ENCODE results near the gene RALA. TPM values are rescaled to one million over a fixed set of nuclear protein-coding genes. Genes with fewer than 3 reads are reported as not detected.

RALA gene
- total RNA-seq, 1 donor from 2014 or later: 59.5 TPM

DNA sequence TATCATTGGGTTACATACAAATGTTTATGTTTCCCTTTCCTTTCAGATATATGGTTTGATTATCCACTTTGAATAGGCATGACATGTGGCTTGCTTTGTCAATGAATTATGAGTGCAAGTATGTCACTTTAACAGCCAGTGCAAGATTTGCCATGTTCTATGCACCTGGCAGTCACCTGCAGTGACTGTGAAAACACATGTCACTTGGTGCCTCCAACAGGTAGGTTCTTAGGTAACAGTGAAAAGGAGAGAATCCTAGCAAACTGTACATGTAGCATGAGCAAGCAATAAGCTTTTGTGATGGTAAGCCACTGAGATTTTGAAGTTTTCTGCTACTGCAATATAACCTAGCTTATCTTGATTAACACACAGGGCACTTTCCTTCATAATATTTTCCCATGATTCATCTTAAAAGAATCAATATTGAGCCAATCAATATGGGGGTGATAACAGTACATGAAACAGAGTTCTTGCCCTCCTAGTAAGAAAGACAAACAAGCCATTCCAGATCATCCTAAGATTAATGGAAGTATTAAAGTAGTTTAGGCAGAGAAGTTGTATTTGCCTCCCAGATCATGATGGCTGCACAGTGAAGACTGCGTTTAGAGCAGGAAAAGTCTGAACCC lies 7.9 kb upstream of the RALA start:
- peaks cover 5% of the 10 kb centered on the region for H3K27me3 ChIP-seq
- Mint-ChIP-seq H3K4me3 (no peak overlapping the region), H3K9me3 (no peaks in the 10 kb centered on the region), H3K4me1 (no peaks in the 10 kb centered on the region), H3K27ac (no peak overlapping the region), H3K27me3 (ENCODE audit: insufficient read depth, low read depth) (peaks cover 5% of the 10 kb centered on the region), H3K36me3 (no peaks in the 10 kb centered on the region)
- no peak overlapping the region for H3K4me3 ChIP-seq
- no peak for TF ChIP-seq EZH2 (IDR thresholded peaks at IDR 0.05)
- TF ChIP-seq, protein P1, sequence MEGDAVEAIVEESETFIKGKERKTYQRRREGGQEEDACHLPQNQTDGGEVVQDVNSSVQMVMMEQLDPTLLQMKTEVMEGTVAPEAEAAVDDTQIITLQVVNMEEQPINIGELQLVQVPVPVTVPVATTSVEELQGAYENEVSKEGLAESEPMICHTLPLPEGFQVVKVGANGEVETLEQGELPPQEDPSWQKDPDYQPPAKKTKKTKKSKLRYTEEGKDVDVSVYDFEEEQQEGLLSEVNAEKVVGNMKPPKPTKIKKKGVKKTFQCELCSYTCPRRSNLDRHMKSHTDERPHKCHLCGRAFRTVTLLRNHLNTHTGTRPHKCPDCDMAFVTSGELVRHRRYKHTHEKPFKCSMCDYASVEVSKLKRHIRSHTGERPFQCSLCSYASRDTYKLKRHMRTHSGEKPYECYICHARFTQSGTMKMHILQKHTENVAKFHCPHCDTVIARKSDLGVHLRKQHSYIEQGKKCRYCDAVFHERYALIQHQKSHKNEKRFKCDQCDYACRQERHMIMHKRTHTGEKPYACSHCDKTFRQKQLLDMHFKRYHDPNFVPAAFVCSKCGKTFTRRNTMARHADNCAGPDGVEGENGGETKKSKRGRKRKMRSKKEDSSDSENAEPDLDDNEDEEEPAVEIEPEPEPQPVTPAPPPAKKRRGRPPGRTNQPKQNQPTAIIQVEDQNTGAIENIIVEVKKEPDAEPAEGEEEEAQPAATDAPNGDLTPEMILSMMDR (IDR thresholded peaks at IDR 0.05): no peak
- TF ChIP-seq EZH2phosphoT487 (IDR thresholded peaks at IDR 0.05): no peak
- no peaks in the 10 kb centered on the region for H4K20me1 ChIP-seq (ENCODE audit: low read depth)
- no peaks in the 10 kb centered on the region for H3K36me3 ChIP-seq
- no peak overlapping the region for H3K4me2 ChIP-seq
- H2AFZ ChIP-seq (replicated peaks): no peak overlapping the region
- no peak overlapping the region for H3K27ac ChIP-seq
- no peaks in the 10 kb centered on the region for H3K9me3 ChIP-seq (ENCODE audit: low read depth)
- H3K4me1 ChIP-seq: no peaks in the 10 kb centered on the region
- DNase-seq (ENCODE audit: low spot score): no peak
- no peaks in the 10 kb centered on the region for H3K79me2 ChIP-seq (ENCODE audit: low read depth)
- H3K9ac ChIP-seq: no peak overlapping the region
- H3F3A ChIP-seq (ENCODE audit: low read depth): no peaks in the 10 kb centered on the region

DNA sequence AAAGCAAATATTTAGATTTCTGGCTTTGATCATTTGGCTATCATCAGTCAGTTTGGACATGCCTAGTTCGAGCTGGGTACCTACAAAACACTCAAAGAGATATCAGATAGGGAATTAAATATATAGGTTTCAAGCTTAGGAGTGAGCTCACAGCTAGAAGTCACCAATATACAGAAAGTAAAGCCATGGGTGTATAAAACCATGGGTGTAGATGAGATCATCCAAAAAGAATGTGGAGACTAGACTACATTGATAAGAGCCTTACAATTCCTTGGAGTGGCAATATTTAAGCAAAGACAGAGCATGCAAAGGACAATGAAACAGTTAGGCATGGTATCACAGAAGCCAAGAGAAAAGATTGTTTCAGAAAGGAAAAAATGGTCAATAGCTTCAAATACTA lies 7.2 kb upstream of the RALA start:
- H3K9me3 Mint-ChIP-seq: no peaks in the 10 kb centered on the region
- H3K4me3 Mint-ChIP-seq: no peak overlapping the region
- Histone ChIP-seq H3K9me3 (ENCODE audit: low read depth) (no peaks in the 10 kb centered on the region), H3K4me1 (no peaks in the 10 kb centered on the region), H3K79me2 (ENCODE audit: low read depth) (no peaks in the 10 kb centered on the region), H4K20me1 (ENCODE audit: low read depth) (no peaks in the 10 kb centered on the region), H3K4me3 (no peak overlapping the region), H2AFZ (replicated peaks) (no peak overlapping the region), H3K27ac (no peak overlapping the region), H3K4me2 (no peak overlapping the region), H3K27me3 (no peaks in the 10 kb centered on the region), H3K36me3 (no peaks in the 10 kb centered on the region), H3F3A (ENCODE audit: low read depth) (no peaks in the 10 kb centered on the region), H3K9ac (no peak overlapping the region)
- H3K27me3 Mint-ChIP-seq (ENCODE audit: insufficient read depth, low read depth): no peaks in the 10 kb centered on the region
- no peak for TF ChIP-seq EZH2phosphoT487 (IDR thresholded peaks at IDR 0.05)
- no peak for TF ChIP-seq EZH2 (IDR thresholded peaks at IDR 0.05)
- no peaks in the 10 kb centered on the region for H3K36me3 Mint-ChIP-seq
- no peak for DNase-seq (ENCODE audit: low spot score)
- H3K4me1 Mint-ChIP-seq: no peaks in the 10 kb centered on the region
- H3K27ac Mint-ChIP-seq: no peak overlapping the region

DNA sequence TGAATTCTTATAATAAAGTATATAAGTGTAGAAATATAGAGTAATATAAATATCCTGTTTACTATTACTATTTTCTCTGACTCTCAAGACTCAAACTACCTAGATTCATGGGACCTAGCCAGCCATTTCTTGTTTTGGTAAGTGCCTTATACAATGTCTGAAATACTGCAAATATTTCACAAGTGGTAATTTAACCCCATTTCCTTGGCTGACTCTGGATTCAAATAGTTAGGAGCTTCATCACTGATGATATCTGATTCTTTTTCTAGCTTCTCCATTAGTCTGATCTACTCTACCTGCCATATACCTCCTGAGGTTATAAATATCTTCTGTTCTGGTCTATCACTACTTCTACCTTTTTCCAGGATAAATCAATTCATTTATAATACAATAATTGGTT lies 6.4 kb upstream of the RALA start:
- Histone ChIP-seq H3K27ac (no peak overlapping the region), H3K27me3 (no peaks in the 10 kb centered on the region), H4K20me1 (ENCODE audit: low read depth) (no peaks in the 10 kb centered on the region), H3K79me2 (ENCODE audit: low read depth) (peaks cover 6% of the 10 kb centered on the region), H3K4me1 (peaks cover 6% of the 10 kb centered on the region), H3F3A (ENCODE audit: low read depth) (no peaks in the 10 kb centered on the region), H3K4me2 (no peak overlapping the region), H3K9ac (no peak overlapping the region), H3K4me3 (no peak overlapping the region), H3K36me3 (no peaks in the 10 kb centered on the region), H2AFZ (replicated peaks) (no peak overlapping the region), H3K9me3 (ENCODE audit: low read depth) (no peaks in the 10 kb centered on the region)
- Mint-ChIP-seq H3K4me3 (no peak overlapping the region), H3K27ac (no peak overlapping the region), H3K36me3 (peaks cover 1% of the 10 kb centered on the region), H3K9me3 (no peaks in the 10 kb centered on the region), H3K27me3 (ENCODE audit: insufficient read depth, low read depth) (no peaks in the 10 kb centered on the region), H3K4me1 (peaks cover 3% of the 10 kb centered on the region)
- DNase-seq (ENCODE audit: low spot score): no peak
- TF ChIP-seq EZH2phosphoT487 (IDR thresholded peaks at IDR 0.05) (no peak), EZH2 (IDR thresholded peaks at IDR 0.05) (no peak)
- TF ChIP-seq, protein P1 (IDR thresholded peaks at IDR 0.05): no peak

DNA sequence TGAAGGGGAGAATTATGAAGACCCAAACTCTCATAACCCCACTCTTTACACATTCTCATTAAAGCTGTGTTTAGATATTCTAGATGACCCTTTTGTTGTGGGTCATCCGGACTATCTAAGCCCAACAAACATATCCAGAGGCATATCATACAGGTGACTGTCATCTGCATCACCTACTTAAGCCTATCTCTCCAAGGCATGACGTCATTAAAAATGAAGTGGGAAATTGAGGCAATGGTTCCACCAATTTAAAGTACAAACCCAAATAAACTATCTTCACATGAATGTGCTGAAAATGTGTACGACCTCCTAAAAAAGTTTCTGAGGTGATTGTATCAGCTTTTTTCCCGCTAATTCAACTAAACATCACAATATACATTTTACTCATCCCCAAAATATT lies 4.5 kb upstream of the RALA start:
- TF ChIP-seq EZH2 (IDR thresholded peaks at IDR 0.05) (no peak), EZH2phosphoT487 (IDR thresholded peaks at IDR 0.05) (no peak)
- TF ChIP-seq, protein P1 (IDR thresholded peaks at IDR 0.05): no peak
- Mint-ChIP-seq H3K27me3 (ENCODE audit: insufficient read depth, low read depth) (peaks cover 2% of the 10 kb centered on the region), H3K9me3 (no peaks in the 10 kb centered on the region), H3K4me3 (no peak overlapping the region), H3K36me3 (peaks cover 2% of the 10 kb centered on the region), H3K4me1 (peaks cover 10% of the 10 kb centered on the region), H3K27ac (no peak overlapping the region)
- peaks cover 17% of the 10 kb centered on the region for H3K79me2 ChIP-seq (ENCODE audit: low read depth)
- H4K20me1 ChIP-seq (ENCODE audit: low read depth): peaks cover under 1% of the 10 kb centered on the region
- peaks cover 13% of the 10 kb centered on the region for H3F3A ChIP-seq (ENCODE audit: low read depth)
- no peak overlapping the region for H2AFZ ChIP-seq (replicated peaks)
- no peaks in the 10 kb centered on the region for H3K36me3 ChIP-seq
- no peak for DNase-seq (ENCODE audit: low spot score)
- H3K27me3 ChIP-seq: no peaks in the 10 kb centered on the region
- no peak overlapping the region for H3K4me3 ChIP-seq
- no peak overlapping the region for H3K27ac ChIP-seq
- H3K4me2 ChIP-seq: no peak overlapping the region
- no peak overlapping the region for H3K9ac ChIP-seq
- no peaks in the 10 kb centered on the region for H3K9me3 ChIP-seq (ENCODE audit: low read depth)
- H3K4me1 ChIP-seq: peaks cover 12% of the 10 kb centered on the region
